Measurements from ENCODE around the gene ESYT2. TPM values are rescaled to one million over a fixed set of nuclear protein-coding genes. Genes with fewer than 3 reads are reported as not detected.

Gene ESYT2
- total RNA-seq, 1 donor from 2014 or later, result 60.9 TPM

DNA sequence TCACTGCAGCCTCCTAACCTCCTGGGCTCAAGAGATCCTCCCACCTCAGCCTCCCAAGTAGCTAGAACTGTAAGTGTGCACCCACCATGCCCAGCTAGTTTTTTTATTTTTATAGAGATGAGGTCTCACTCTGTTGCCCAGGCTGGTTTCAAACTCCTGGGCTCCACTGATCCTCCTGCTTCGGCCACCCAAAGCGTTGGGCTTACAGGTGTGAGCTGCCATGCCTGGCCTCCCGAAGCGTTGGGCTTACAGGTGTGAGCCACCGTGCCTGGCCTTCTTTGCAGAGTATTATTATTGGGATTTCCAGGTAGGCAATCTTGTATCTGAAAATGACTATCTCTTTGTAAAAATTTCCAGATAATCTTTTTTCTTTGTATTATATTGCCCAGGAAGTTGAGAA lies 101.6 kb downstream of the ESYT2 start:
- Mint-ChIP-seq H3K36me3 (ENCODE audit: low read depth, unreplicated experiment) (peaks cover 6% of the 10 kb centered on the region), H3K27ac (ENCODE audit: unreplicated experiment) (no peak overlapping the region), H3K4me3 (ENCODE audit: unreplicated experiment) (no peak overlapping the region), H3K27me3 (ENCODE audit: low read depth, unreplicated experiment) (no peaks in the 10 kb centered on the region), H3K9me3 (ENCODE audit: unreplicated experiment) (peaks cover 4% of the 10 kb centered on the region), H3K4me1 (ENCODE audit: low read depth, unreplicated experiment) (no peaks in the 10 kb centered on the region)
- H4K20me1 ChIP-seq (ENCODE audit: insufficient read depth, low read length), result no peaks in the 10 kb centered on the region
- H3K27me3 ChIP-seq (ENCODE audit: insufficient read depth, low read length), result no peaks in the 10 kb centered on the region
- no peak overlapping the region for H3K27ac ChIP-seq (ENCODE audit: low read depth, low read length)
- peaks cover 8% of the 10 kb centered on the region for H3K36me3 ChIP-seq (ENCODE audit: insufficient read depth, low read length)
- no peaks in the 10 kb centered on the region for H3K79me2 ChIP-seq (ENCODE audit: insufficient read depth, low read length)
- DNase-seq (ENCODE audit: low read depth) (no peak), FAIRE-seq (no peak)
- H3K4me2 ChIP-seq (ENCODE audit: low read length), result no peak overlapping the region
- H3K4me3 ChIP-seq (ENCODE audit: insufficient read depth, low read depth, low read length), result no peak overlapping the region
- no peaks in the 10 kb centered on the region for H3K9me3 ChIP-seq (ENCODE audit: insufficient read depth, low read depth, low read length)
- TF ChIP-seq EZH2 (IDR thresholded peaks at IDR 0.05; ENCODE audit: insufficient read depth, low read length), result no peak
- TF ChIP-seq, protein P1, sequence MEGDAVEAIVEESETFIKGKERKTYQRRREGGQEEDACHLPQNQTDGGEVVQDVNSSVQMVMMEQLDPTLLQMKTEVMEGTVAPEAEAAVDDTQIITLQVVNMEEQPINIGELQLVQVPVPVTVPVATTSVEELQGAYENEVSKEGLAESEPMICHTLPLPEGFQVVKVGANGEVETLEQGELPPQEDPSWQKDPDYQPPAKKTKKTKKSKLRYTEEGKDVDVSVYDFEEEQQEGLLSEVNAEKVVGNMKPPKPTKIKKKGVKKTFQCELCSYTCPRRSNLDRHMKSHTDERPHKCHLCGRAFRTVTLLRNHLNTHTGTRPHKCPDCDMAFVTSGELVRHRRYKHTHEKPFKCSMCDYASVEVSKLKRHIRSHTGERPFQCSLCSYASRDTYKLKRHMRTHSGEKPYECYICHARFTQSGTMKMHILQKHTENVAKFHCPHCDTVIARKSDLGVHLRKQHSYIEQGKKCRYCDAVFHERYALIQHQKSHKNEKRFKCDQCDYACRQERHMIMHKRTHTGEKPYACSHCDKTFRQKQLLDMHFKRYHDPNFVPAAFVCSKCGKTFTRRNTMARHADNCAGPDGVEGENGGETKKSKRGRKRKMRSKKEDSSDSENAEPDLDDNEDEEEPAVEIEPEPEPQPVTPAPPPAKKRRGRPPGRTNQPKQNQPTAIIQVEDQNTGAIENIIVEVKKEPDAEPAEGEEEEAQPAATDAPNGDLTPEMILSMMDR (IDR thresholded peaks at IDR 0.05; ENCODE audit: insufficient read depth, low read depth, low read length), result no peak
- H2AFZ ChIP-seq (ENCODE audit: low read depth, low read length), result no peak overlapping the region
- no peak overlapping the region for H3K9ac ChIP-seq (ENCODE audit: low read length)
- H3K4me1 ChIP-seq (ENCODE audit: insufficient read depth, low read length), result no peaks in the 10 kb centered on the region

DNA sequence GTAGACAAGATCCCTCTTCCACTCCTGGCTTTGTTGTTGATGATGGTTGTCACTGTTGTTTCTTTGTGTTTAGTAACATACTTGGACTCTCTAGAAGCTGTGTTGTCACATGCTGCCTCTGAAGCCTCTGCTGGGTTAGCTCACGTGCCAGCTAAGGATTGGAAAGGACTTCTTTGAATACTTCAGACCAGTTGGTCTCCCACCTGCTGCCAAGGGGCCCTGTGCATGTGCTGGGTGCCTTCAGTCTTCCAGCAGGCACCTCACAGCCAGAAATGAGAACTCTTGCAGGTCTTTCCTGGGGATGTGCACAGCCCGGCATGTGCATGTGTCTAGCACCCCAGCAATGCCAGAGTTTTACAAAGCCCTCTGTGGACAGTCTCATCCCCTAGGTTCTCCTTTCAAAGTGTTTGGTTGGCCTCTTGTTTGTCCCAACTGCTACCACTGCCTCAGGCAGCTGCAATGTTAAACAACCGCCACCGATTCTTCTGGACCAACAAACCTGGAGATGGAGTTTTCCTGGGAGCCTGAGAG lies 103.0 kb downstream of the ESYT2 start:
- Histone ChIP-seq H4K20me1 (ENCODE audit: insufficient read depth, low read length) (no peaks in the 10 kb centered on the region), H3K9ac (ENCODE audit: low read length) (no peak overlapping the region), H3K9me3 (ENCODE audit: insufficient read depth, low read depth, low read length) (no peaks in the 10 kb centered on the region), H2AFZ (ENCODE audit: low read depth, low read length) (no peak overlapping the region), H3K27ac (ENCODE audit: low read depth, low read length) (no peak overlapping the region), H3K4me2 (ENCODE audit: low read length) (no peak overlapping the region), H3K79me2 (ENCODE audit: insufficient read depth, low read length) (no peaks in the 10 kb centered on the region), H3K36me3 (ENCODE audit: insufficient read depth, low read length) (peaks cover 4% of the 10 kb centered on the region), H3K4me1 (ENCODE audit: insufficient read depth, low read length) (no peaks in the 10 kb centered on the region), H3K27me3 (ENCODE audit: insufficient read depth, low read length) (no peaks in the 10 kb centered on the region), H3K4me3 (ENCODE audit: insufficient read depth, low read depth, low read length) (no peak overlapping the region)
- H3K27me3 Mint-ChIP-seq (ENCODE audit: low read depth, unreplicated experiment), result no peaks in the 10 kb centered on the region
- H3K9me3 Mint-ChIP-seq (ENCODE audit: unreplicated experiment), result peaks cover 4% of the 10 kb centered on the region
- no peak for DNase-seq (ENCODE audit: low read depth)
- H3K4me3 Mint-ChIP-seq (ENCODE audit: unreplicated experiment), result no peak overlapping the region
- TF ChIP-seq, protein P1 (IDR thresholded peaks at IDR 0.05; ENCODE audit: insufficient read depth, low read depth, low read length), result no peak
- TF ChIP-seq EZH2 (IDR thresholded peaks at IDR 0.05; ENCODE audit: insufficient read depth, low read length), result no peak
- no peak overlapping the region for H3K27ac Mint-ChIP-seq (ENCODE audit: unreplicated experiment)
- H3K4me1 Mint-ChIP-seq (ENCODE audit: low read depth, unreplicated experiment), result no peaks in the 10 kb centered on the region
- peaks cover 6% of the 10 kb centered on the region for H3K36me3 Mint-ChIP-seq (ENCODE audit: low read depth, unreplicated experiment)
- no peak for FAIRE-seq

DNA sequence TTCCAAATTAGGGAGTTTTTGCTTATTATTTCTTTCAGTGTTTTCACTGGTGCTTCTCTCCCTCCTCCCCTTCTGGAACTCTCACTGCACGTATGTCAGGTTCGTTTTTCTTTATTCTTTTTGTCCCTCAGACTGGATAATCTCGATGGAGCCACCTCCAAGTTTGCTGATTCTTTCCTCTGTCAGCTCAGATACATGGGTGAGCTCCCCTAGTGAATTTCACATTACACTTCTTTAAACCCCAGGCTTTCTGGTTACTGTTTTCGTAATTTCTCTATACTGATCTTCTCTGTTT lies 103.9 kb downstream of the ESYT2 start:
- Histone ChIP-seq H3K9ac (ENCODE audit: low read length) (no peak overlapping the region), H3K4me1 (ENCODE audit: insufficient read depth, low read length) (no peaks in the 10 kb centered on the region), H4K20me1 (ENCODE audit: insufficient read depth, low read length) (no peaks in the 10 kb centered on the region), H3K27me3 (ENCODE audit: insufficient read depth, low read length) (no peaks in the 10 kb centered on the region), H3K9me3 (ENCODE audit: insufficient read depth, low read depth, low read length) (no peaks in the 10 kb centered on the region), H3K4me2 (ENCODE audit: low read length) (no peak overlapping the region), H3K79me2 (ENCODE audit: insufficient read depth, low read length) (no peaks in the 10 kb centered on the region), H3K36me3 (ENCODE audit: insufficient read depth, low read length) (peaks cover 4% of the 10 kb centered on the region), H3K27ac (ENCODE audit: low read depth, low read length) (no peak overlapping the region), H2AFZ (ENCODE audit: low read depth, low read length) (no peak overlapping the region), H3K4me3 (ENCODE audit: insufficient read depth, low read depth, low read length) (no peak overlapping the region)
- DNase-seq (ENCODE audit: low read depth), result no peak
- no peak for TF ChIP-seq EZH2 (IDR thresholded peaks at IDR 0.05; ENCODE audit: insufficient read depth, low read length)
- TF ChIP-seq, protein P1 (IDR thresholded peaks at IDR 0.05; ENCODE audit: insufficient read depth, low read depth, low read length), result no peak
- Mint-ChIP-seq H3K27ac (ENCODE audit: unreplicated experiment) (no peak overlapping the region), H3K27me3 (ENCODE audit: low read depth, unreplicated experiment) (no peaks in the 10 kb centered on the region), H3K4me3 (ENCODE audit: unreplicated experiment) (no peak overlapping the region), H3K9me3 (ENCODE audit: unreplicated experiment) (peaks cover 4% of the 10 kb centered on the region), H3K36me3 (ENCODE audit: low read depth, unreplicated experiment) (peaks cover 6% of the 10 kb centered on the region), H3K4me1 (ENCODE audit: low read depth, unreplicated experiment) (no peaks in the 10 kb centered on the region)
- no peak for FAIRE-seq

Data from astrocyte (in vitro differentiated cells and primary cell).